Peyer's patch (tissue), 4 donors: ENCODE measurements around the gene LTC4S.

Experiments
- CTCF ChIP-seq, 6 experiments: fragments of 450-650 bp in 4 of 6; fragments of 200-600 bp in 2 of 6; sonication (generic) in 1 of 6; IDR thresholded peaks; one replicate each; pipeline ENCODE4 v1.5.1; 2017 to 2019; ENCODE audit warnings: antibody characterized with exemption in 6 of 6, mild to moderate bottlenecking in 3 of 6, moderate library complexity in 1 of 6
- POLR2A ChIP-seq, 2 donors: fragments of 450-650 bp; IDR thresholded peaks; one replicate each; pipeline ENCODE4 v1.5.1; 2017; ENCODE audit warnings: antibody characterized with exemption in 2 of 2, mild to moderate bottlenecking in 2 of 2, moderate library complexity in 2 of 2

- TF ChIP-seq CTCF (IDR thresholded peaks at IDR 0.05), result no peak
- TF ChIP-seq POLR2A (IDR thresholded peaks at IDR 0.05), result no peak
These were observed 19.3 kb downstream of the LTC4S start for GRCh38 chr5:179812997-179813607.
